Stomach (tissue), 9 donors: ENCODE measurements around the gene CCND2. TPM values are rescaled to one million over a fixed set of nuclear protein-coding genes. Genes with fewer than 3 reads are reported as not detected.

Experiments used
- DNase-seq, 2 donors: peaks; one replicate each; pipeline versions ENCODE4 v3.0.0 to v3.0.0-alpha.2; 2013 to 2019
- H3K27ac ChIP-seq, 5 donors: fragments of 200-600 bp in 4 of 5; sonication (generic) in 4 of 5; one replicate each; pipeline ENCODE4 v1.5.1; 2013 to 2019; ENCODE audit warnings: mild to moderate bottlenecking in 1 of 5, moderate library complexity in 1 of 5
- H3K27me3 ChIP-seq, 3 donors: fragments of 200-600 bp; sonication (generic); one replicate each; pipeline ENCODE4 v1.5.1; 2017 to 2019; ENCODE audit warnings: mixed run types in 1 of 3
- H3K36me3 ChIP-seq, 4 donors: fragments of 200-600 bp; sonication (generic); 1 replicate in 3 of 4; 2 replicates in 1 of 4; pipeline ENCODE4 v1.5.1; 2016 to 2019
- H3K4me1 ChIP-seq, 4 donors: fragments of 200-600 bp; sonication (generic); one replicate each; pipeline ENCODE4 v1.5.1; 2016 to 2019
- H3K4me3 ChIP-seq, 4 donors: fragments of 200-600 bp; sonication (generic) in 3 of 4; one replicate each; pipeline ENCODE4 v1.5.1; 2016 to 2019; ENCODE audit warnings: mild to moderate bottlenecking in 1 of 4
- H3K9me3 ChIP-seq, 4 donors: fragments of 200-600 bp; sonication (generic); one replicate each; pipeline ENCODE4 v1.5.1; 2016 to 2019
- EP300 ChIP-seq: sonication (generic); formaldehyde crosslinking; IDR thresholded peaks from one replicate; pipeline ENCODE4 v1.6.1; 2017; ENCODE audit warnings: antibody characterized with exemption
- POLR2A ChIP-seq, 4 donors: fragments of 450-650 bp; IDR thresholded peaks; one replicate each; pipeline ENCODE4 v1.6.1; 2016; ENCODE audit warnings: antibody characterized with exemption in 4 of 4, control low read depth in 2 of 4, mild to moderate bottlenecking in 1 of 4, moderate library complexity in 1 of 4
- POLR2AphosphoS5 ChIP-seq, 3 donors: sonication (generic); formaldehyde crosslinking; IDR thresholded peaks; one replicate each; pipeline ENCODE4 v1.6.1; 2016; ENCODE audit warnings: antibody characterized with exemption in 3 of 3
- WGBS, 5 donors: extraction: QIAGEN DNeasy Blood & Tissue Kit in 3 of 5; methylation state at CpG; one replicate each; pipeline versions ENCODE4 v1.1.5 to v1.1.7; 2013 to 2018; 5-methylcytosine and 5-hydroxymethylcytosine counted together
- intact Hi-C: fragments of 100-400 bp; cut with DNase I; formaldehyde crosslinking; loops from one replicate; pipeline ENCODE4 v1.15.1; 2023; ENCODE audit warnings: low total_unique reads
- polyA plus RNA-seq, 3 donors: library from polyadenylated mRNA; stranded (reverse); fragments of 200-250 nt; gene quantifications; one replicate each; pipeline ENCODE4 v1.2.3, GENCODE V29; 2013
- total RNA-seq, 5 donors: library from RNA; depleted of rRNA; stranded (reverse); fragments of >200 nt; gene quantifications; one replicate each; pipeline versions ENCODE4 v1.1.0 to v1.2.3, GENCODE V29; 2014 to 2016
- TF ChIP-seq, protein P1 (sequence below), 7 experiments: fragments of 450-650 bp in 4 of 7; fragments of 200-600 bp in 3 of 7; sonication (generic) in 3 of 7; IDR thresholded peaks; one replicate each; pipeline ENCODE4 v1.5.1; 2016 to 2019; ENCODE audit warnings: antibody characterized with exemption in 7 of 7, control low read depth in 2 of 7, mild to moderate bottlenecking in 1 of 7
- donor health status: healthy with polysubstance abuse.
- donor health status: Bipolar disorder and iron deficiency.
- donor health status: healthy.

CCND2 gene
- total and polyA plus RNA-seq, 8 donors: 5.5 to 89.0 (median 28.1) TPM

DNA sequence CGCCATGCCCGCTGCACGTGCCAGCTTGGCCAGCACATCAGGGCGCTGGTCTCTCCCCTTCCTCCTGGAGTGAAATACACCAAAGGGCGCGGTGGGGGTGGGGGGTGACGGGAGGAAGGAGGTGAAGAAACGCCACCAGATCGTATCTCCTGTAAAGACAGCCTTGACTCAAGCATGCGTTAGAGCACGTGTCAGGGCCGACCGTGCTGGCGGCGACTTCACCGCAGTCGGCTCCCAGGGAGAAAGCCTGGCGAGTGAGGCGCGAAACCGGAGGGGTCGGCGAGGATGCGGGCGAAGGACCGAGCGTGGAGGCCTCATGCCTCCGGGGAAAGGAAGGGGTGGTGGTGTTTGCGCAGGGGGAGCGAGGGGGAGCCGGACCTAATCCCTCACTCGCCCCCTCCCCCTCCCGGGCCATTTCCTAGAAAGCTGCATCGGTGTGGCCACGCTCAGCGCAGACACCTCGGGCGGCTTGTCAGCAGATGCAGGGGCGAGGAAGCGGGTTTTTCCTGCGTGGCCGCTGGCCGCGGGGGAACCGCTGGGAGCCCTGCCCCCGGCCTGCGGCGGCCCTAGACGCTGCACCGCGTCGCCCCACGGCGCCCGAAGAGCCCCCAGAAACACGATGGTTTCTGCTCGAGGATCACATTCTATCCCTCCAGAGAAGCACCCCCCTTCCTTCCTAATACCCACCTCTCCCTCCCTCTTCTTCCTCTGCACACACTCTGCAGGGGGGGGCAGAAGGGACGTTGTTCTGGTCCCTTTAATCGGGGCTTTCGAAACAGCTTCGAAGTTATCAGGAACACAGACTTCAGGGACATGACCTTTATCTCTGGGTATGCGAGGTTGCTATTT, 914 bp upstream of the CCND2 start:
- H3K4me3 ChIP-seq: peak overlapping the region; percentile 60 to 72 (median 66)
- intact Hi-C loops: loop anchor here (10.0 kb wide), 2 partner anchors 278 to 388 kb away; no protein-coding TSS in a partner anchor
- TF ChIP-seq POLR2A (IDR thresholded peaks at IDR 0.05) (no peak), POLR2AphosphoS5 (IDR thresholded peaks at IDR 0.05) (no peak), EP300 (no peak)
- TF ChIP-seq, protein P1, sequence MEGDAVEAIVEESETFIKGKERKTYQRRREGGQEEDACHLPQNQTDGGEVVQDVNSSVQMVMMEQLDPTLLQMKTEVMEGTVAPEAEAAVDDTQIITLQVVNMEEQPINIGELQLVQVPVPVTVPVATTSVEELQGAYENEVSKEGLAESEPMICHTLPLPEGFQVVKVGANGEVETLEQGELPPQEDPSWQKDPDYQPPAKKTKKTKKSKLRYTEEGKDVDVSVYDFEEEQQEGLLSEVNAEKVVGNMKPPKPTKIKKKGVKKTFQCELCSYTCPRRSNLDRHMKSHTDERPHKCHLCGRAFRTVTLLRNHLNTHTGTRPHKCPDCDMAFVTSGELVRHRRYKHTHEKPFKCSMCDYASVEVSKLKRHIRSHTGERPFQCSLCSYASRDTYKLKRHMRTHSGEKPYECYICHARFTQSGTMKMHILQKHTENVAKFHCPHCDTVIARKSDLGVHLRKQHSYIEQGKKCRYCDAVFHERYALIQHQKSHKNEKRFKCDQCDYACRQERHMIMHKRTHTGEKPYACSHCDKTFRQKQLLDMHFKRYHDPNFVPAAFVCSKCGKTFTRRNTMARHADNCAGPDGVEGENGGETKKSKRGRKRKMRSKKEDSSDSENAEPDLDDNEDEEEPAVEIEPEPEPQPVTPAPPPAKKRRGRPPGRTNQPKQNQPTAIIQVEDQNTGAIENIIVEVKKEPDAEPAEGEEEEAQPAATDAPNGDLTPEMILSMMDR (IDR thresholded peaks at IDR 0.05): no peak
- peak overlapping the region; percentile 84 to 93 (median 88) for H3K27ac ChIP-seq
- no peaks in the 10 kb centered on the region for H3K9me3 ChIP-seq
- WGBS, 5 donors: 1 to 6% (median 3%) methylated on average over 52 to 62 of the region's 62 CpGs
- peaks cover 0 to 90% (median 68%) of the 10 kb centered on the region in 3 donors for H3K27me3 ChIP-seq
- H3K4me1 ChIP-seq: peaks cover 30 to 90% (median 74%) of the 10 kb centered on the region in 4 donors
- peaks cover 0 to 6% (median 2%) of the 10 kb centered on the region in 4 donors for H3K36me3 ChIP-seq
- peak in 1 of 2 donors; percentile 91 for DNase-seq

DNA sequence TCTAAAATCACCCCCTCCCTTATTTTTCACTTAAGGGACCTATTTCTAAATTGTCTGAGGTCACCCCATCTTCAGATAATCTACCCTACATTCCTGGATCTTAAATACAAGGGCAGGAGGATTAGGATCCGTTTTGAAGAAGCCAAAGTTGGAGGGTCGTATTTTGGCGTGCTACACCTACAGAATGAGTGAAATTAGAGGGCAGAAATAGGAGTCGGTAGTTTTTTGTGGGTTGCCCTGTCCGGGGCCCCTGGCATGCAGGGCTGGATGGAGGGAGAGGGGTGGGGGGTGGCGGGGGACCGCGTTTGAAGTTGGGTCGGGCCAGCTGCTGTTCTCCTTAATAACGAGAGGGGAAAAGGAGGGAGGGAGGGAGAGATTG, 300 bp upstream of the CCND2 start:
- TF ChIP-seq EP300 (no peak), POLR2A (IDR thresholded peaks at IDR 0.05) (no peak), POLR2AphosphoS5 (IDR thresholded peaks at IDR 0.05) (no peak)
- TF ChIP-seq, protein P1 (IDR thresholded peaks at IDR 0.05): no peak
- peaks cover 0 to 85% (median 68%) of the 10 kb centered on the region in 3 donors for H3K27me3 ChIP-seq
- intact Hi-C loops: loop anchor here (10.0 kb wide), 2 partner anchors 278 to 388 kb away; no protein-coding TSS in a partner anchor

DNA sequence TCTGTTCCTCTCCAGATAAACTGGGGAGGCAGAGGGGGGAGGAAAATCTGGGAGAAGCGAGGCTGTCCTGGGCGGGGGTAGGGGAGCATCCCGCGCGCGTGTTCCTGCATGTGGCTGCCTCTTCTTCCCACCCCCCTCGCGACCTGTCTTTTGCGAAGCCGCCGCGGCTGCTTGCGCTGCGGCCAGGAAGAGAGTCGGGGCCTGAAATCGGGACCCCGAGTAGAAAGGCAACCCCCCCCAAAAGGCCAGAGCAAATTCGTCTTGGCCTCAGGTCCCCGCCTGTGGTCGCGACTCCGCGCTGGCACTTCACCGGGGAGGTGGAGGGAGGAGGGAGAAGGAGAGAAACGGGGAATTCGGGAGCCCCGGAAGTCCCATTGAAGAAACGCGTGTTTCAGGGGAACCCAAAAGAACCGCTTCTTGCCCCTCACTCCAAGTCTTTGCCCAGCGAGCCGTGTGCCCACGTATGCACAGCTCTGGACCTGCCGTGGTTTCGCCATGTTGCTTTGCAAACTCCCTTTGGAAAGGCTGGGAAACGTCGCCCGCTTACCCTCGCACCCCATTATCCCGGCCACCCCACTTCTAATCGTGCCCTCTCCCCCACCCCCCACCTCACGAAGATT, 944 bp downstream of the CCND2 start:
- DNase-seq: peak in 1 of 2 donors; percentile 71
- TF ChIP-seq, protein P1 (IDR thresholded peaks at IDR 0.05): no peak
- TF ChIP-seq POLR2A (IDR thresholded peaks at IDR 0.05) (no peak), EP300 (no peak), POLR2AphosphoS5 (IDR thresholded peaks at IDR 0.05) (no peak)
- WGBS, 5 donors: 0 to 2% (median 1%) methylated on average over 25 to 42 of the region's 42 CpGs
- Histone ChIP-seq H3K4me3 (peak overlapping the region; percentile 60 to 72 (median 66)), H3K27me3 (peaks cover 0 to 72% (median 59%) of the 10 kb centered on the region in 3 donors), H3K36me3 (peaks cover 4 to 18% (median 6%) of the 10 kb centered on the region in 4 donors), H3K27ac (peak overlapping the region; percentile 53 to 93 (median 88)), H3K4me1 (peaks cover 30 to 98% (median 76%) of the 10 kb centered on the region in 4 donors), H3K9me3 (no peaks in the 10 kb centered on the region)
- intact Hi-C loops: loop anchor here (5.0 to 10.0 kb wide), 3 partner anchors 167 to 390 kb away; no protein-coding TSS in a partner anchor

More for the DNA sequence above, 300 bp upstream of the CCND2 start:
- Histone ChIP-seq H3K4me3 (peak overlapping the region; percentile 60 to 72 (median 66)), H3K36me3 (peaks cover 3 to 12% (median 5%) of the 10 kb centered on the region in 4 donors), H3K27ac (peak overlapping the region in 4 of 5 donors; percentile 88 to 93 (median 90)), H3K9me3 (no peaks in the 10 kb centered on the region), H3K4me1 (peaks cover 30 to 97% (median 76%) of the 10 kb centered on the region in 4 donors)
- 0 to 2% (median 1%) methylated on average over 9 to 10 of the region's 10 CpGs for WGBS, 5 donors
- no peak for DNase-seq
